ENCODE measurements around the gene B3GNT8.
"Not testable (repeated sequence)": the region's sequence is repeated elsewhere in the genome, so short reads cannot be mapped to it uniquely, and the experiment has no call there.

The B3GNT8 gene

DNA sequence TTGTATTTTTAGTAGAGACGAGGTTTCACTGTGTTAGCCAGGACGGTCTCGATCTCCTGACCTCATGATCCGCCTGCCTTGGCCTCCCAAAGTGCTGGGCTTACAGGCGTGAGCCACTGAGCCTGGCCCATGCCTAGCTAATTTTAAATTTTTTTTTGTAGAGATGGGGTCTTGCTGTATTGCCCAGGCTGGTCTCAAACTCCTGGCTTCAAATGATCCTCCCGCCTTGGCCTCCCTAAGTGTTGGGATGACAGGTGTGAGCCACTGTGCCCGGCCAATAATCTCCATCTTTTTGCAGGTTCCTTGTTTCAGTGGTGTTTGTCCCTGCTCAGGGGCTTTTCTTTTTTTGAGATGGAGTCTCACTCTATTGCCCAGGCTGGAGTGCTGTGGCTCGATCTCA, 45.6 kb downstream of the B3GNT8 start:
- DNase-seq = not testable (repeated sequence)

DNA sequence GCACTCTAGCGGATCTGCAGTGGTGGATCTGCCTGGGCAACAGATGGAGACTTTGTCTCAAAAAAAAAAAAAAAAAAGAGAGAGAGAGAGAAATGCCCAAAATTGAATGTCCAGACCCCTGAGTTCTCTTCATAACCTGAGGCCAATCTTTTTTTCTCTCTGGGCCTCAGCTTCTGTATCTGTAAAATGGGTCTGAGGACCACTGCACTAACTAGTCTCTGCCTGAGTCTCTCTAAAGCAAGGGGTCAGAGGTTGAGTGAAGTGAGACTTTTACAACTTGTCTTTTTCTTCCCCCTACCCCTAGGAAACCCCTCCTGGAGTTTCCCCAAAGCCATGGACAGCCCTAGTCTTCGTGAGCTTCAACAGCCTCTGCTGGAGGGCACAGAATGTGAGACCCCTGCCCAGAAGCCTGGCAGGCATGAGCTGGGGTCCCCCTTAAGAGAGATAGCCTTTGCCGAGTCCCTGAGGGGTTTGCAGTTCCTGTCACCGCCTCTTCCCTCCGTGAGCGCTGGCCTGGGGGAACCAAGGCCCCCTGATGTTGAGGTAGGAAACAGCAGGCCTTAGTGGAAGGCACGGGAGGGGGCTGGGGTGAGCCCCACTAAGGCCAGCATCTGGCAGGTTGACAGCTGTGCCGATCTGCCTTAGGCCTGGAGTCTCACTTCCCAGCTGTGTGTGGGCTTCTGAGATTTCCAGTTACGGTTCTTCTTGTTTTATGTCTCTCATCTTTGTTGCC, 49.0 kb downstream of the B3GNT8 start:
- DNase-seq = no peak

DNA sequence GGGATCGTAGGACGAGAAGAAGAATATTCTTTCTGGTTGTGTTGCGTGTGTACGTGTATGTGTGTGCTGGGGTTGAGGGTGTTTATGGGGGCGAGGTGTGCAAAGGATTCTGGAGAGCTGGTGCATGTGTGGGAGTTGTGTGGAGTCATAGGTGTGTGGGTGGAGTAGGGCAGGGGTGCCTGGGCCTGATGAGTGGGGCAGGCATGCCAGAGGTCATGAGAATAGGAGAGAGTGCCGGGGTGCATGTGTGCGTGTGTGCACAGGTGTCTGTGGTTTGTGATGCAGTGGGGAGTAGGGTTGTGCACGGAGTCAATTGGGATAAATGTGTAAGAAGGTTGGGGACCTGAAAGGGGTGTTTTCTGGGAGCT, 50.2 kb downstream of the B3GNT8 start:
- DNase-seq = peak; percentile 49 to 54

DNA sequence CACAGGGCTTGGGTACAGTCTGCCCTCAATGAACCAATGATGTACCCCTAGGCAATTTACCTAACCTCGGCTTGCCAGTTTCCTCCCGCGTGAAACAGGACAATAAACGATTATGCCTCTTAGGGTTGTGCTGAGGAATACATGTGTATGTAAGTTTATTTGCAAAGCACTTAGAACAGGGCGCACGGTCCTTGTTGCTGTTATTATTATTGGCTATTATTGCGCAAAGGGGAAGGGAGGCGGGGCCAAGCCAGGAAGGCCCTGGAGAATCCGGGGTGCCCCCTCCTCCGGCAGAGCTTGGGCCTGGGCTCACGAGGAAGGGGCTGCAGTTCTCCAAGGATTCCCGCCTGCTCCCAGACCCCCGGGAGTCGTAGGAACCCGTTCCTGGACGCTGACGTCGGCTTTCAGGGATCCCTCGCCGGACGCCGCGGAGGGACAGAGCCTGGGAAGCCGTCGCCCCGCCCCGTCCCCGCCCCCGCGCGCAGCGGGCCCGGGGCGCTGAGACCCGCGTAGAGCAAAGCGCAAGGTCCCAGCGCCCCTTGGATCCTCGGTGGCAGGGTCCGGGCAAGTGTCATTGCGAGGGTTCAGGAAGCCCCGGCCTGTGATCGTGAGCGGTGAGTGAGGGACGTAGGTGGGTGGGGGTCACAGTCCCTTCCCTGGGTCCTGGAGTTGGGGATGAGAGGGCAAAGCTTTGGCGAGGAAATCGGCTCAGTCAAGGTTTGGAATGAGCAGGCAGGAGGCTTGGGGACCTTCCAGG, 50.8 kb downstream of the B3GNT8 start, which contains the start of gene TMEM91:
Gene TMEM91 (plus strand): TSS at position 293 of the 757 bp plus-strand sequence. CDS start 1,777 bp downstream, outside the sequence.
- no peak for DNase-seq

All from activated CD4-positive, alpha-beta T cell treated with anti-CD3 and anti-CD28 coated beads, Interleukin-2, amount 50 U/mL, for 4 hours (primary cell).